Measurements from ENCODE around the gene FARSA. TPM values are rescaled to one million over a fixed set of nuclear protein-coding genes. Genes with fewer than 3 reads are reported as not detected.

The FARSA gene
- total and polyA plus RNA-seq, 2 of the 13 experiments (the other 11 are each of a cell fraction or from before 2014, with no cell fraction given), result 25.9 to 72.0 TPM

GRCh38 chr19:12937927-12938778, 4.6 kb upstream of the FARSA start, which contains the start of gene CALR (continued):
- TF ChIP-seq ZBTB4 (CRISPR knock-in tag; IDR thresholded peaks at IDR 0.05; ENCODE audit: borderline replicate concordance), result no peak
- no peak for TF ChIP-seq ZFP41 (CRISPR knock-in tag; IDR thresholded peaks at IDR 0.05; ENCODE audit: borderline replicate concordance)
- TF ChIP-seq ZNF430 (CRISPR knock-in tag; IDR thresholded peaks at IDR 0.05), result peak; percentile 31; the same call in 1 of the 2 replicates
- TF ChIP-seq ZNF589 (CRISPR knock-in tag; conservative IDR thresholded peaks at IDR 0.05), result 0 out of 2 replicates have a peak, but pooled peaks have one; percentile 28
- TF ChIP-seq ZNF878 (CRISPR knock-in tag; IDR thresholded peaks at IDR 0.05), result no peak
- TF ChIP-seq ZNF674 (CRISPR knock-in tag; IDR thresholded peaks at IDR 0.05; ENCODE audit: low read depth), result 0 out of 2 replicates have a peak, but pooled peaks have one; percentile 79
- TF ChIP-seq FOXK1 (CRISPR knock-in tag; IDR thresholded peaks at IDR 0.05; ENCODE audit: borderline replicate concordance, low read depth), result peak; percentile 59; the same call in 1 of the 2 replicates
- 0 out of 2 replicates have a peak, but pooled peaks have one; percentile 56 for TF ChIP-seq ARID2 (CRISPR knock-in tag; IDR thresholded peaks at IDR 0.05; ENCODE audit: borderline replicate concordance)
- TF ChIP-seq ZHX2 (IDR thresholded peaks at IDR 0.05; ENCODE audit: low read depth), result no peak
- 0 out of 2 replicates have a peak, but pooled peaks have one; percentile 40 for TF ChIP-seq ZHX2 (CRISPR knock-in tag; IDR thresholded peaks at IDR 0.05; ENCODE audit: borderline replicate concordance)
- peak; percentile 98 for TF ChIP-seq ZNF777 (CRISPR knock-in tag; IDR thresholded peaks at IDR 0.05)
- peak; percentile 15; the same call in 1 of the 2 replicates for TF ChIP-seq ZBTB10 (CRISPR knock-in tag; IDR thresholded peaks at IDR 0.05; ENCODE audit: borderline replicate concordance)
- TF ChIP-seq IKZF5 (CRISPR knock-in tag; IDR thresholded peaks at IDR 0.05), result peak; percentile 55; the same call in 1 of the 2 replicates
- peak; percentile 97 for TF ChIP-seq SP2 (CRISPR knock-in tag; IDR thresholded peaks at IDR 0.05)

Measured in HepG2 (cell line).